ENCODE measurements around the gene NPAP1.
"Not testable (repeated sequence)": the region's sequence is repeated elsewhere in the genome, so short reads cannot be mapped to it uniquely, and the experiment has no call there.

NPAP1 gene

GRCh38 chr15:24675332-24676144 lies at the start of gene NPAP1:
Gene NPAP1 (plus strand): TSS chr15:24675775. CDS start chr15:24675868, 93 bp downstream.
- no peak for DNase-seq

- DNase-seq: no peak
Observed at GRCh38 chr15:24627443-24627842, 48.1 kb upstream of the NPAP1 start.

- DNase-seq: no peak
Observed at GRCh38 chr15:24633082-24633481, 42.5 kb upstream of the NPAP1 start.

- not testable (repeated sequence) for DNase-seq
Observed at GRCh38 chr15:24639412-24639811, 36.2 kb upstream of the NPAP1 start.

- DNase-seq: no peak
Observed at GRCh38 chr15:24645627-24646026, 29.9 kb upstream of the NPAP1 start.

- no peak for DNase-seq
Observed at GRCh38 chr15:24659622-24660021, 16.0 kb upstream of the NPAP1 start.

- DNase-seq: no peak
Observed at GRCh38 chr15:24662991-24663390, 12.6 kb upstream of the NPAP1 start.

- DNase-seq: no peak
Observed at GRCh38 chr15:24676431-24676830, 856 bp downstream of the NPAP1 start.

- no peak for DNase-seq
Observed at GRCh38 chr15:24678485-24678884, 2.9 kb downstream of the NPAP1 start.

GRCh38 chr15:24682002-24682401 lies 6.4 kb downstream of the NPAP1 start:
- no peak for DNase-seq

- not testable (repeated sequence) for DNase-seq
Observed at GRCh38 chr15:24682905-24683304, 7.3 kb downstream of the NPAP1 start.

GRCh38 chr15:24683736-24684135 lies 8.2 kb downstream of the NPAP1 start:
- DNase-seq: no peak

- no peak for DNase-seq
Observed at GRCh38 chr15:24684313-24684712, 8.7 kb downstream of the NPAP1 start.

GRCh38 chr15:24696201-24696600 lies 20.6 kb downstream of the NPAP1 start:
- no peak for DNase-seq

GRCh38 chr15:24696842-24697241 lies 21.3 kb downstream of the NPAP1 start:
- DNase-seq: no peak

GRCh38 chr15:24718289-24719082 lies 42.9 kb downstream of the NPAP1 start:
- no peak for DNase-seq

- DNase-seq: no peak
Observed at GRCh38 chr15:24729760-24730159, 54.2 kb downstream of the NPAP1 start.

Measured in CD4-positive, alpha-beta T cell treated with Interleukin-1 beta for 1 hour (primary cell).